ENCODE data around the gene MDH1B.
"Not testable (repeated sequence)": the region's sequence is repeated elsewhere in the genome, so short reads cannot be mapped to it uniquely, and the experiment has no call there.

MDH1B gene

GRCh38 chr2:206765242-206766056 is at the start of gene MDH1B, which contains the start of gene FASTKD2:
Gene MDH1B (minus strand): TSS chr2:206765328. CDS start chr2:206765271, 57 bp downstream.
Gene FASTKD2 (plus strand): TSS chr2:206765606. CDS start chr2:206766694, 1,088 bp downstream.
- peak; percentile 99 for DNase-seq

- no peak for DNase-seq
Observed at GRCh38 chr2:206814498-206814897, 49.4 kb upstream of the MDH1B start.

DNA sequence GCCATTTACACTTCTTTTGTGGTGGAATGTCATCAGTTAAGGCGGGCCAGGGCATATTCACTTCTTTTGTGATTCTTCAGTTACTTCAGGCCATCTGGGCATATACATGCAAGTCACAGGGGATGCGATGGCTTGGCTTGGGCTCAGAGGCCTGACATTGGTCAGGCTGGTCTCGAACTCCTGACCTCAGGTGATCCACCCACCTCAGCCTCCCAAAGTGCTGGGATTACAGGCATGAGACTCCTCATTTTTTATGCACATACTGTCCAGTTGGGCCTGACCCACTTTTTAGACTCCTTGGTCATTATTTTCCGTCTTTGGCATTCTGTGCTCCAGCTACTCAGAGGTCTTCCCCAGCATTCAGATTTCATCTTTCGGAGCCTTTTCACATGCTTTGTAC is 47.3 kb upstream of the MDH1B start:
- not testable (repeated sequence) for DNase-seq

- not testable (repeated sequence) for DNase-seq
Observed at GRCh38 chr2:206807624-206808023, 42.5 kb upstream of the MDH1B start.

- no peak for DNase-seq
Observed at GRCh38 chr2:206805887-206806607, 40.9 kb upstream of the MDH1B start.

DNA sequence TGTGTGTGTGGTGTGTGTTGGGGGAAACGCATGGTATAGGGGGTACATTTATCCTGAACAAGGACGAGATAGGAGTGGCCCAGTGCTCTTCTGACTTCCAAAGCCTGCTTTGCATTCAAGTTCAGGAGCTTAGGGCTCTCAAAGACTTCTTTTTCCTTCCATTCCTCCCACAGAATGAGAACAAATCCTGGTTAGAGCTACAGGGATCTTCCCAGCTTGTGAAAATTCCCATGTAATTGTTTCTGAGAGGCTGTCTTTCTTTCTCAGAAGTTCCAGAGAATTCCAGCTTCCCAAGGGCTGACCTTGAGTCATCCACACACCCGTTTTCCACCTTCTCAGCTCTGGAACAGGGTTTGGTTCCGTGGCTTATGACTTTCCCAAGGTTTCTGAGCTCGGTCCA is 39.2 kb upstream of the MDH1B start:
- no peak for DNase-seq

DNA sequence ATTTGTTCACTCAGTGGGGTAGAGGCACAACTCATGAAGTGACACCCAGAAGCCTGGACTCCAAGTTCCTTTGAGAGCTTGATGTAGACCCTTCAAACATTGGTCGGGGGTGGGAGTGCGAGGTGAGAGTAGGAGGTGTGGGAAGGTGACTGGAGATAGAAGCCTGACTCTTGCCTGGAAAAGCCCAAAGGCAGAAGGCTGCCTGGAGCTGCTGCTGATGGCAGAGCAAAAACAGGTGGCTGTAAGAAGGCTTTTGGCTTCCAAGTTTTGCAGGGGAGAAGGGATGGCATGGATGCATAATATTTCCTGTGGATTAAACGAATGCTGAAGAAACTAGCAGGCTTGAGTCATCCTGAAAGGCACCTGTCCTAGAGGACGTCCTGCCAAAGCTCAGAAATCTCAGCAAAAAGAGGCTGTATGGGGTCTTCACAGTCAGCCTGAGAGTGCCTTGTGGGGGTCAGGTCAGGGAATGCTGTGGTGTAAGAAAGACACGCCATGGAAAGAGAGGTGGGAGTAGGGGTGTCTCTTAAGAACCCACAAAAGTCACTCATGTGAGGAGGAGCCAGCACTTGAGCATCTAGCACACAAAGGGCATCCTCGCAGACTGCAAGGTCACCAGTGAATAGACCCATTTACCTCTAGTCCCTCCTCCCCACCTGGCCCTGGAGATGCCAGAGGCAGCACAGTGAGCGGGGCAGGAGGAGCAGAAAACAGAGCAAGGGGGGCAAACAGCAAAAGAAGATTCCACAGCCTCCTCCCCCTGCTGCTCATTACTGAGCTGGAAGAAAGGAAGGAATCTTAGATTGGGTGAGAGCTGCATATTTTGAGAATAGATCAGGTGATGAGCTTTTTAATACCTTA is 37.8 kb upstream of the MDH1B start:
- DNase-seq, result no peak

DNA sequence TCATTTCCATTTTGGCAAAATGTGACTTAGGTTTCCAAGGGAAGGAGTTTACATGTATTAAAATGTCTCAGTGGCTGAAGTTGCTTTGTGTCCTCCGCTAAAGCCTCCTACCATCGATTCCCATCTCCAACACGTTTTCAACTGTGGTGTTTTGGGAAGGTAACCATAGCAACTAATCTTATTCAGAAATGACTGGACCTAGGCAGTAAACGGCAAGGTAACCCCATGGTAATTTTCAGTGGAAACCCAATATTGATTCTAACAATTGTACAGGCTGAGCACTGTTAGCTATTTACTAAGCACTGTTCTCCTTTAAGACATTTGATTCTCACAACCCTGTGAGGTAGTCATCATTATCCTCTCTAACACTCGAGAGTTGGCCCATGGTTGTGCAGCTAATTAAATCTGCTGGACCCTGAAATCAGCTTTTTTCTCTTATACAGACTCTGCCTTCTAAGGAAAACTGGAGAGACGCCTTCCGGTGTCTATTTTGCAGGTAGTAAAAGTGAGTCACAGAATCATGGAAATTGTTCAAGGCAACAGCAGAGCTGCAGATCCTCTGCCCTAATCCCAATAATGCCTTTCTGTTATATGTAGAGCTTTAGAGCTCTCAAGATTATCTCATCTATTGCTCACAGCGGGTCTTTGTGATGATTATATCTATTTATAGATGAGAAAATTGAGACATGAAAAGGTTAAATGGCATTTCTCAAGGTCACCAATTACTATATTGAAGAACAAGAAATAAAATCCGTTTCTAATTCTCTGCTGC is 36.5 kb upstream of the MDH1B start:
- DNase-seq, result no peak

DNA sequence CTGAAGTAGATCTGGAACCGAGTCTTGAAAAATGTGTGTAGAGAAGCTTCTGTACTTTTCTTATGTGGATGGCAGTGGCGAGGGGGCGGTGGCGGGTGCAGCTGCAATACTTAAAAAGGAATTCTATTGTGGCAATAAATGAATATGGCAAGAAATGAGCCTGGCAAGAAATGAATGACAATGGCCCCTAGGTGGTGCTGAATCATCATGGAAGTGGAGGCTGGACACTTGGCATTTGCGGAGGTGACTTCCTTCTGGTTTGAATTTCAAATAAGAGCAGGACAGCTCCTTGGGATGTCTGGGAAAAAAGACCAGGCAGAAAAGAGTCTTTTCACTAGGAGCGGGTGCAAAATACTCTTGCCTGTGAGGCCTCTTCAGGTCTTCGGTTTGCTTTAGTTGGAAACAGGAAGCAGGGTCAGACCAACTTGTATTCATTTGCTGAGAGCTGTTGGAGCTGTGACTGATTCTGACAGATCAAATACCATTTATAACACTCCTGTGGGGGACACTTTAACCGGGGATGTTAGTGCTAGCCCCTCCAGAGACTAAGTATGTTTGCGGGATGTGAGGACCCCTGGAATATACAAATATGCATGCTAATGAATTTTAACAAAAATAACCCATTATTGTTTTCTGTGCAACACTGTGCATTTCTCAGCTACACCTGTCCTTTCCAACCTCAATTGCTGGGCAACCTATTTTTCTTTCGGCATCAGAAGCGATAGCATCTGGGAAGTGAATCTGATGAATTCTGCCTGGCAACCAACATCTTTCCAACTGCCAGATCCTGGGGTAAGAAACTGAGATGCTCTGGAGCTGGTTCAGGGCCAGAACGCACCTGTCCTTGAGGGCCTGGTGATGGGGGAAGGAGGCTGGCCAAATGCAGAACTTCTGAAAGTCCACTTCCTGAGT is 35.6 kb upstream of the MDH1B start:
- peak; percentile 66 for DNase-seq

- DNase-seq, result no peak
Observed at GRCh38 chr2:206799083-206799482, 34.0 kb upstream of the MDH1B start.

DNA sequence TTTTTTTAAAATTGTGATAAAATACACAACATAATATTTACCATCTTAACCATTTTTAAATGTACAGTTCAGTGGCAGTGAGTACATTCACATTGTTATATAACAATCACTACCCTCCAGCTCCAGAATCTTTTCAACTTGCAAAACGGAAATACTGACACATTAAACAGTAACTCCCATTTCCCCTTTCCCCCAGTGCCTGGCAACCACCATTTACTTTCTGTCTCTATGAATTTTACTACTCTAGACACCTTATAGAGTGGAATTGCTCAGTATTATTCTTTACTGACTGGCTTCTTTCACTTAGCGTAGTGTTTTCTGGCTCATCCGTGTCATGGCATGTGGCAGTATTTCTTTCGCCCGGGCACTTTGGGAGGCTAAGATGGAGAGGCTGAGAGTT is 32.9 kb upstream of the MDH1B start:
- no peak for DNase-seq

GRCh38 chr2:206797376-206797775 is 32.2 kb upstream of the MDH1B start:
- no peak for DNase-seq

GRCh38 chr2:206792645-206793044 is 27.5 kb upstream of the MDH1B start:
- DNase-seq, result no peak

GRCh38 chr2:206790311-206790935 is 25.3 kb upstream of the MDH1B start:
- DNase-seq, result no peak

- no peak for DNase-seq
Observed at GRCh38 chr2:206784559-206785353, 19.6 kb upstream of the MDH1B start.

DNA sequence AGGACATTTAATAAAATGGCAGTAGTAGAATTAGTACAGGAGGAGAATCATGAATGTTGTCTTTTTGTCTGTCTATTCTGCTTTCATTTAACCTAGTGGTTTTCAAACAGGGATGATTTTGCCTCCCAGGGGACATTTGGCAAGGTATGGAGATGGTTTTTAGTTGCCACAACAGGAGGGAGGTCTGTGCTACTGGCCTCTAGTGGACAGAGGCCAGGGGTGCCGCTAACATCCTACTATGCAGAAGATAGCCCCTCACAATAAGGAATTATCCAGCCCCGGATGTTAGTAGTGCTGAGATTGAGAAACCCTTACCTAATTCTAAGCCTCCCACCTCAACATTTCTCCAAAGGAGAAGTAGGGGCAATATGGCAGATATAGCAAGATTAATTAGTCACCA is 18.6 kb upstream of the MDH1B start:
- no peak for DNase-seq

DNA sequence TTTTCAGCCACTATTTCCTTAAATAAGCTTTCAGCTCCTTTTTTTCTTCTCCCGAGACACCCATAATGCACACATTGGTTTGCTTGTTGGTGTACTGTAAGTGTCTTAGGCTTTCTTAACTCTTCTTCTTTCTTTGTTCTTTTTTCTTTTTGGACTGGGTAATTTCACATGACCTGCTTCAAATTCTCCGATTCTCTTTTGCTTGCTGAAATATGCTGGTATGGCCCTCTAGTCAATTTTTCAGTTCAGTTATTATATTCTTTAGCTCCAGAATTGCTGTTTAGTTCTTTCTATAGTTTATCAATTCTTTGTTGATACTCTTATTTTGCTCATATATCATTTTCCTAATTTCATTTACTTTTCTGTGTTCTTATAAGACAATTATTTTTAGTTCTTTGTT is 15.5 kb upstream of the MDH1B start:
- DNase-seq, result no peak

DNA sequence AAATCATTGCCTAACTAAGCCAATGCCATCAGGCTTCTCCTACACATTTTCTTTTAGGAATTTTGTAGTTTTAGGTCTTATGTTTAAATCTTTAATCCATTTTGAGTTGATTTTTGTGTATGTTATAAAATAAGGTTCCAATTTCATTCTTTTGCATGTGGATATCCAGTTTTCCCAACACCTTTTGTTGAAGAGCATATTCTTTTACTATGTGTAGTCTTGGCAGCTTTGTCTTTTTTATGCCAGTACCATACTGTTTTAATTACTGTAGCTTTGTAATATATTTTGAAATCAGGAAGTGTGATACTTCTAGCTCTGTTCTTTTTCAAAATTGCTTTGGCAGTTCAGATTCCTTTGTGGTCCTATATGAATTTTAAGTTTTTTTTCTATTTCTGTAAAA is 11.3 kb upstream of the MDH1B start:
- no peak for DNase-seq

DNA sequence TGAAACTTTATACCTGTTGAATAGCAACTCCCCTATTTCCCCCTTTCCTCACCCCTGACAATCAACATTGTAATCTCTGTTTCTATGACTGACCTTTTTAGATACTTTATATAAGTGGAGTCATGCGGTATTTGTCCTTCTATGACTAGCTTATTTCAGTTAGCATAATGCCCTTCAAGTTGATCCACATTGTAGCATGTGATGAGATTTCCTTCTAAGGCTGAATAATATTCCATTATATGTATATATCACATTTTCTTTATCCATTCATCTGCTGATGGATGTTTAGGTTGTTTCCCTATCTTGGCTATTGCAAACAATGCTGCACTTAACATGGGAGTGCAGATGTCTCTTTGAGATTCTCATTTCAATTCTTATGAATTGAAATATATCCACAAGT is 9.7 kb upstream of the MDH1B start:
- no peak for DNase-seq

Measured in DMS79 treated with DMSO at 0.1 percent for 48 hours (cell line).